OCI-LY7 (cell line): ENCODE data around the gene PDCD6IP. TPM values are rescaled to one million over a fixed set of nuclear protein-coding genes. Genes with fewer than 3 reads are reported as not detected.

Experiments
- BruUV-seq: library from RNA; stranded (reverse); fragments of 400-500 nt; replicated peaks from 2 replicates; lab custom pipeline; 2021; lab: Mats Ljungman, UMichigan
- CTCF ChIA-PET: fragments of 300-600 bp; sonication (Branson Sonifier 250); formaldehyde crosslinking; loops from one replicate; lab custom pipeline; 2022; ENCODE audit warnings: antibody characterized with exemption; ENCODE audit not compliant: unreplicated experiment; lab: Charles Lee
- POLR2A ChIA-PET: fragments of 300-600 bp; sonication (Branson Sonifier 250); formaldehyde crosslinking; loops from one replicate; lab custom pipeline; 2022; ENCODE audit warnings: antibody characterized with exemption; lab: Charles Lee
- DNase-seq: peaks from one replicate; pipeline ENCODE4 v3.0.0-alpha.2; 2015; ENCODE audit warnings: low spot score
- H2AFZ ChIP-seq: fragments of 200-600 bp; sonication (generic), shearing (Covaris generic); 2 replicates; pipeline ENCODE4 v1.6.1; 2014; ENCODE audit warnings: mild to moderate bottlenecking, antibody characterized with exemption, low read length, moderate library complexity
- H3K27ac ChIP-seq: fragments of 200-600 bp; sonication (generic); 2 replicates; pipeline ENCODE4 v1.5.1; 2014; ENCODE audit warnings: mixed run types, low read depth, mild to moderate bottlenecking, moderate library complexity, low read length, inconsistent platforms; ENCODE audit not compliant: poor library complexity, severe bottlenecking
- H3K36me3 ChIP-seq: fragments of 200-600 bp; sonication (generic); 2 replicates; pipeline ENCODE4 v1.6.1; 2014; ENCODE audit warnings: mild to moderate bottlenecking, antibody characterized with exemption, low read length, moderate library complexity, mixed read lengths; ENCODE audit not compliant: insufficient read depth
- H3K4me1 ChIP-seq: fragments of 200-600 bp; sonication (generic); 2 replicates; pipeline ENCODE4 v1.5.1; 2014; ENCODE audit warnings: mild to moderate bottlenecking, low read length; ENCODE audit not compliant: insufficient read depth, poor library complexity, severe bottlenecking
- H3K4me2 ChIP-seq: fragments of 200-600 bp; sonication (generic); 2 replicates; pipeline ENCODE4 v1.6.1; 2014; ENCODE audit warnings: mild to moderate bottlenecking, low read length
- H3K4me3 ChIP-seq: fragments of 200-600 bp; sonication (generic); 2 replicates; pipeline ENCODE4 v1.5.1; 2014; ENCODE audit warnings: mild to moderate bottlenecking, low read depth, low read length; ENCODE audit not compliant: poor library complexity, severe bottlenecking
- H3K79me2 ChIP-seq: fragments of 200-600 bp; sonication (generic); 2 replicates; pipeline ENCODE4 v1.6.1; 2016; ENCODE audit warnings: low read depth, mild to moderate bottlenecking, low read length, moderate library complexity, mixed read lengths; ENCODE audit not compliant: insufficient read depth
- H3K9me2 ChIP-seq: fragments of 200-600 bp; sonication (generic); 2 replicates; pipeline ENCODE4 v1.6.1; 2016; ENCODE audit warnings: mild to moderate bottlenecking, low read length, mixed read lengths; ENCODE audit not compliant: insufficient read depth
- H3K9me3 ChIP-seq: fragments of 200-600 bp; sonication (generic); 2 replicates; pipeline ENCODE4 v1.6.1; 2014; ENCODE audit warnings: mild to moderate bottlenecking, mixed run types, low read length, mixed read lengths
- H4K20me1 ChIP-seq: fragments of 200-600 bp; sonication (generic); 2 replicates; pipeline ENCODE4 v1.6.1; 2014; ENCODE audit warnings: mild to moderate bottlenecking, antibody characterized with exemption, low read length, moderate library complexity, mixed read lengths; ENCODE audit not compliant: insufficient read depth
- CTCF ChIP-seq: fragments of 200-600 bp; sonication (generic); conservative IDR thresholded peaks from 2 replicates; pipeline ENCODE4 v1.5.1; 2014; ENCODE audit warnings: mild to moderate bottlenecking, antibody characterized with exemption, low read length, moderate library complexity, mixed read lengths
- EZH2phosphoT487 ChIP-seq: fragments of 200-600 bp; sonication (generic); IDR thresholded peaks from 2 replicates; pipeline ENCODE4 v1.6.1; 2018; ENCODE audit warnings: low read depth, borderline replicate concordance, mild to moderate bottlenecking, mixed run types, antibody characterized with exemption, low read length, moderate library complexity, mixed read lengths
- intact Hi-C: fragments of 100-400 bp; cut with micrococcal nuclease; formaldehyde crosslinking; loops from one replicate; pipeline ENCODE4 v1.10.0; 2022; ENCODE audit not compliant: unreplicated experiment
- total RNA-seq, 2 experiments: library from RNA; depleted of rRNA in 1 of 2; stranded (reverse); fragments of >200 nt in 1 of 2; shearing (Covaris generic) in 1 of 2; gene quantifications; 2 replicates each; pipeline ENCODE4 v1.2.3, GENCODE V29; 2014 to 2022

Gene PDCD6IP
- total RNA-seq, 2 experiments from 2014 or later, result 75.5 to 216 TPM

GRCh38 chr3:33799202-33799551 is 747 bp downstream of the PDCD6IP start:
- Histone ChIP-seq H3K4me3 (peak overlapping the region; percentile 84), H4K20me1 (peaks cover 9% of the 10 kb centered on the region; the same call in 1 of the 2 replicates), H3K4me2 (peak overlapping the region; percentile 100), H3K9me2 (no peaks in the 10 kb centered on the region), H3K36me3 (peaks cover 33% of the 10 kb centered on the region), H3K79me2 (peaks cover 54% of the 10 kb centered on the region), H3K4me1 (peaks cover 32% of the 10 kb centered on the region), H3K9me3 (peaks cover 14% of the 10 kb centered on the region), H3K27ac (peak overlapping the region; percentile 56), H2AFZ (peak overlapping the region; percentile 99; the same call in 1 of the 2 replicates)
- CTCF ChIA-PET, result interaction anchor here (0.5 to 1.9 kb wide), 3 partner anchors 12 to 366 kb away, joined by 3 to 7 read pairs (median 6); no protein-coding TSS in a partner anchor
- no TSS peak for BruUV-seq
- intact Hi-C loops, result loop anchor here (2.0 to 10.0 kb wide), 2 partner anchors 140 to 684 kb away; partner anchors contain the start of gene CRTAP
- POLR2A ChIA-PET, result interaction anchor here (0.5 to 5.1 kb wide), 15 partner anchors 9 to 770 kb away, joined by 3 to 45 read pairs (median 5); partner anchors contain the start of gene UBP1
- DNase-seq, result no peak
- no peak for TF ChIP-seq CTCF

GRCh38 chr3:33803252-33803651 is 4.8 kb downstream of the PDCD6IP start:
- intact Hi-C loops, result no loop called here
- ChIA-PET CTCF (no interaction called here), POLR2A (no interaction called here)
- peaks cover 70% of the 10 kb centered on the region for H3K36me3 ChIP-seq
- TF ChIP-seq EZH2phosphoT487, result no peak
- no peak for TF ChIP-seq CTCF
- no peak overlapping the region for H3K4me2 ChIP-seq
- H3K9me3 ChIP-seq, result peaks cover 22% of the 10 kb centered on the region
- H4K20me1 ChIP-seq, result peaks cover 9% of the 10 kb centered on the region; the same call in 1 of the 2 replicates
- no peak overlapping the region for H2AFZ ChIP-seq
- H3K79me2 ChIP-seq, result peaks cover 94% of the 10 kb centered on the region
- no peaks in the 10 kb centered on the region for H3K9me2 ChIP-seq
- H3K4me1 ChIP-seq, result peaks cover 30% of the 10 kb centered on the region
- BruUV-seq, result no TSS peak
- DNase-seq, result no peak
- H3K27ac ChIP-seq, result no peak overlapping the region
- no peak overlapping the region for H3K4me3 ChIP-seq

GRCh38 chr3:33803894-33804526 is 5.6 kb downstream of the PDCD6IP start:
- Histone ChIP-seq H3K79me2 (peaks cover 99% of the 10 kb centered on the region), H3K4me3 (no peak overlapping the region), H3K36me3 (peaks cover 77% of the 10 kb centered on the region), H3K9me2 (no peaks in the 10 kb centered on the region), H3K4me1 (peaks cover 30% of the 10 kb centered on the region), H3K4me2 (no peak overlapping the region), H3K27ac (no peak overlapping the region), H2AFZ (no peak overlapping the region), H4K20me1 (peaks cover 6% of the 10 kb centered on the region; the same call in 1 of the 2 replicates), H3K9me3 (peaks cover 22% of the 10 kb centered on the region)
- intact Hi-C loops, result no loop called here
- CTCF ChIA-PET, result no interaction called here
- no TSS peak for BruUV-seq
- peak; percentile 13 for DNase-seq
- TF ChIP-seq EZH2phosphoT487 (no peak), CTCF (no peak)
- POLR2A ChIA-PET, result interaction anchor here (0.5 kb wide), 1 partner anchor 174 kb away, joined by 3 read pairs; no protein-coding TSS in a partner anchor
